ENCODE measurements around the gene CPEB3.

DNA sequence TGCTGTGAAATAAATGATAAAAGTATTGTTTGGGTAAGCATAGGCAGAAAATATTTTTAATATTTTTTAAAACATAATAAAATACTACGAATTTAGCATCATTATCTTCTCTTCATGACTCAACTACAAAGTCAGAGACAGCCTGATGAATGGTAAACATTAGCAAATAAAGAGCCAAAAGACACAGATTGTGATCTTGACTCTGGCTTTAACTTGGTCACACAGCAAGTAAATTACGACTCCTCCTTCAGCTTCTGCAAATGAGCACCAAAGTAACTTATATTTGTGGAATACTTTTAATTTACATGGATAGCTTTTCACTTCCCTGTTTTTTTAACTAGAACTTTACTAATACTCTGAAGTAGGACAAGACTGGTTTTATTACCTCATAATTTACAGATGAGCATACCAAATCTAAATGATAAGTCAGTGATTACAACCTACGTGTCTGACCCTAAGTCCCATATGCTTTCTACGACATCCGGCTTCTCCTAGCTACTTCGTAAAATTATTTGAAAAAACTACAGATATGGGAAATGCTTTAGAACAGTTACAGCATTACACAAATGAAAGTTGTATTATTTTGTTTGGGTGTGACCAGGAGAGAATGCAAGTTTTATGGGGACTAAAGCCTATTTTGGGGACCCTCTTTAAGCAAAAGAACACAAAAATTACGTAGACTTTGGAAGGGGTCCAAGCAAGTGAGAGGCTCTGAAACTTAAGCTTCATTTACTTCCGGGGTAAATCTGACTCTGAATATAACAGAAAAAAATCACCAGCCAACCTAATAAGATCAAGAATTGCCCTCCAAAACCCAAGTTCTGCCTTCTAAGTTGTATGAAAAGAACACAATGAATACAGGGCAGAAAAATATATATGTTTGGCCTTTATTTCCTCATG is 133.8 kb downstream of the CPEB3 start:
- TF ChIP-seq POLR2A (IDR thresholded peaks at IDR 0.05; ENCODE audit: low read depth, low read length): no peak
- TF ChIP-seq TAF1 (IDR thresholded peaks at IDR 0.05; ENCODE audit: low read depth, low read length): no peak
- no peak for TF ChIP-seq POLR2AphosphoS5 (IDR thresholded peaks at IDR 0.05; ENCODE audit: low read depth, low read length)
- TF ChIP-seq SPI1 (IDR thresholded peaks at IDR 0.05; ENCODE audit: low read depth, low read length): no peak

Data from GM12891 (cell line).